CD14-positive monocyte (primary cell): ENCODE results near the gene NDFIP2. TPM values are rescaled to one million over a fixed set of nuclear protein-coding genes. Genes with fewer than 3 reads are reported as not detected.

Experiments used
- DNase-seq, 3 donors: peaks; one replicate each; pipeline ENCODE4 v3.0.0-alpha.2; 2011 to 2022
- H2AFZ ChIP-seq: 2 replicates; pipeline ENCODE4 v1.6.0; 2012; ENCODE audit warnings: mild to moderate bottlenecking, low read depth, low read length, inconsistent platforms; ENCODE audit not compliant: insufficient read depth, poor library complexity, severe bottlenecking
- H3K27ac ChIP-seq, 2 donors: 1 replicate in 1 of 2; 2 replicates in 1 of 2; pipeline ENCODE4 v1.5.1; 2012 to 2013; ENCODE audit warnings: low read length in 2 of 2, control low read depth in 1 of 2, inconsistent platforms in 1 of 2, low read depth in 1 of 2, mild to moderate bottlenecking in 1 of 2
- H3K27me3 ChIP-seq, 2 donors: one replicate each; pipeline versions ENCODE4 v1.6.0 to v1.6.1; 2011 to 2013; ENCODE audit warnings: low read length in 2 of 2; ENCODE audit not compliant: control insufficient read depth in 2 of 2, insufficient read depth in 2 of 2
- H3K36me3 ChIP-seq, 2 donors: replicated peaks in 1 of 2; 1 replicate in 1 of 2; 2 replicates in 1 of 2; pipeline versions ENCODE4 v1.5.1 to v1.6.1; 2012 to 2013; ENCODE audit warnings: low read length in 2 of 2, control low read depth in 1 of 2, inconsistent platforms in 1 of 2, mild to moderate bottlenecking in 1 of 2; ENCODE audit not compliant: insufficient read depth in 2 of 2, control insufficient read depth in 1 of 2
- H3K4me1 ChIP-seq, 2 donors: 1 replicate in 1 of 2; 2 replicates in 1 of 2; pipeline versions ENCODE4 v1.5.1 to v1.6.1; 2012 to 2013; ENCODE audit warnings: low read length in 2 of 2, control low read depth in 1 of 2, inconsistent platforms in 1 of 2, mild to moderate bottlenecking in 1 of 2, moderate library complexity in 1 of 2; ENCODE audit not compliant: insufficient read depth in 2 of 2, control insufficient read depth in 1 of 2
- H3K4me2 ChIP-seq: replicated peaks from 2 replicates; pipeline ENCODE3; 2012; ENCODE audit warnings: low read length, moderate library complexity, mild to moderate bottlenecking; ENCODE audit not compliant: poor library complexity, severe bottlenecking; ENCODE audit errors: extremely low read depth
- H3K4me3 ChIP-seq, 3 experiments: fragments of 200-600 bp in 1 of 3; sonication (generic) in 1 of 3; replicated peaks in 1 of 3; 1 replicate in 2 of 3; 2 replicates in 1 of 3; pipeline ENCODE4 v1.5.1; 2011 to 2013; ENCODE audit warnings: low read length in 3 of 3, mild to moderate bottlenecking in 3 of 3, control low read depth in 2 of 3, low read depth in 2 of 3, inconsistent platforms in 1 of 3, moderate library complexity in 1 of 3
- H3K79me2 ChIP-seq: 2 replicates; pipeline ENCODE4 v1.6.0; 2012; ENCODE audit warnings: mild to moderate bottlenecking, control low read depth, inconsistent platforms, low read length, moderate library complexity; ENCODE audit not compliant: insufficient read depth
- H3K9ac ChIP-seq: 2 replicates; pipeline ENCODE4 v1.6.0; 2017; ENCODE audit warnings: low read length, mild to moderate bottlenecking; ENCODE audit not compliant: insufficient read depth, poor library complexity, severe bottlenecking
- H3K9me3 ChIP-seq, 2 donors: replicated peaks in 1 of 2; 1 replicate in 1 of 2; 2 replicates in 1 of 2; pipeline versions ENCODE4 v1.5.1 to v1.6.1; 2012 to 2013; ENCODE audit warnings: low read length in 2 of 2, control low read depth in 1 of 2; ENCODE audit not compliant: control insufficient read depth in 1 of 2, insufficient read depth in 1 of 2
- H4K20me1 ChIP-seq: 2 replicates; pipeline ENCODE4 v1.6.0; 2012; ENCODE audit warnings: mild to moderate bottlenecking, low read length, control low read depth, moderate library complexity; ENCODE audit not compliant: insufficient read depth
- H3K27ac Mint-ChIP-seq, 7 donors: one replicate each; pipeline ENCODE4 v1.8.0; 2020; ENCODE audit warnings: mild to moderate bottlenecking in 7 of 7, mixed read lengths in 7 of 7, moderate library complexity in 6 of 7, inconsistent platforms in 2 of 7
- H3K27me3 Mint-ChIP-seq, 3 donors: one replicate each; pipeline ENCODE4 v1.8.0; 2021 to 2022; ENCODE audit warnings: low read depth in 3 of 3, mild to moderate bottlenecking in 3 of 3, mixed read lengths in 3 of 3, moderate library complexity in 3 of 3, inconsistent platforms in 1 of 3
- H3K36me3 Mint-ChIP-seq, 2 donors: one replicate each; pipeline ENCODE4 v1.8.0; 2020; ENCODE audit warnings: mixed read lengths in 2 of 2, inconsistent platforms in 1 of 2, mild to moderate bottlenecking in 1 of 2
- H3K4me1 Mint-ChIP-seq: one replicate; pipeline ENCODE4 v1.8.0; 2020; ENCODE audit warnings: mild to moderate bottlenecking, mixed read lengths
- H3K4me3 Mint-ChIP-seq, 2 donors: one replicate each; pipeline ENCODE4 v1.8.0; 2020; ENCODE audit warnings: mild to moderate bottlenecking in 2 of 2, mixed read lengths in 2 of 2, moderate library complexity in 1 of 2
- H3K9me3 Mint-ChIP-seq, 7 donors: one replicate each; pipeline ENCODE4 v1.8.0; 2020 to 2022; ENCODE audit warnings: mixed read lengths in 7 of 7, mild to moderate bottlenecking in 6 of 7, moderate library complexity in 6 of 7, inconsistent platforms in 2 of 7
- WGBS: methylation state at CpG from one replicate; pipeline ENCODE4 v1.1.5; 2013; ENCODE audit warnings: missing lambda C conversion rate; ENCODE audit not compliant: insufficient coverage; 5-methylcytosine and 5-hydroxymethylcytosine counted together
- intact Hi-C, 2 donors: fragments of 100-400 bp; cut with micrococcal nuclease; formaldehyde crosslinking; loops; one replicate each; pipeline versions ENCODE4 v1.15.0 to v1.15.1; 2023
- polyA plus RNA-seq, 3 donors: library from polyadenylated mRNA; depleted of rRNA in 1 of 3; unstranded in 2 of 3; stranded (reverse) in 1 of 3; fragments of 300-500 nt in 2 of 3; fragments of >200 nt in 1 of 3; fragmentation: Illumina TruSeq in 2 of 3; gene quantifications; 1 replicate in 2 of 3; 2 replicates in 1 of 3; pipeline ENCODE4 v1.2.3, GENCODE V29; 2012 to 2021
- TF ChIP-seq, protein P1 (sequence below): fragments of 200-600 bp; IDR thresholded peaks from one replicate; pipeline ENCODE4 v1.8.0; 2022; ENCODE audit warnings: antibody characterized with exemption, mild to moderate bottlenecking

Gene NDFIP2
- polyA plus RNA-seq, 3 donors, result not detected

DNA sequence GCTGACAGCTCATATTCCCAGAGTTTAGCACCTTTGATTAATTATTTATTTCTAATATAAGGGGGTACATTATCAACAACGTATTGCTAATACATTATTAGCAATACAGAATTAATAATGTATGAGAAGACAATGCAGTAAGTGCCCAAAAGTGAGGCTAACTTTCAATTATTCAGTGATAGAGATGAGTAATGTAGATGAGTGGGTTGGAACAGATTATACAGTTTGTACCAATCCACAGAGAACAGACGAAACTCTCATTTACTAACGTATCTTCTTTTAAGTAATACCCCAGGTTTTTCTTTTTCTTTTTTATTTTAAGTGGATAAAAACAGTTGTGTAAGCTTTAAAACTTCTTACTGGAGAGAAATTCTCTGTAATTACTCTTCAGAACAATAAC is 38.2 kb upstream of the NDFIP2 start:
- H3K27me3 ChIP-seq, result peaks cover 0 to 9% of the 10 kb centered on the region in 2 donors
- H3K79me2 ChIP-seq, result no peaks in the 10 kb centered on the region
- Mint-ChIP-seq H3K27ac (no peak overlapping the region), H3K4me1 (no peaks in the 10 kb centered on the region), H3K36me3 (no peaks in the 10 kb centered on the region), H3K9me3 (no peaks in the 10 kb centered on the region), H3K27me3 (peaks cover 3 to 6% (median 5%) of the 10 kb centered on the region in 3 donors), H3K4me3 (no peak overlapping the region)
- H3K4me1 ChIP-seq, result no peaks in the 10 kb centered on the region
- no peak overlapping the region for H3K27ac ChIP-seq
- H2AFZ ChIP-seq, result no peak overlapping the region
- H3K4me2 ChIP-seq, result no peak overlapping the region
- no CpG with 5 or more reads among the region's 3 CpGs for WGBS
- DNase-seq, result no peak
- no peaks in the 10 kb centered on the region for H4K20me1 ChIP-seq
- no peaks in the 10 kb centered on the region for H3K9me3 ChIP-seq
- H3K36me3 ChIP-seq, result no peaks in the 10 kb centered on the region
- H3K4me3 ChIP-seq, result no peak overlapping the region
- TF ChIP-seq, protein P1, sequence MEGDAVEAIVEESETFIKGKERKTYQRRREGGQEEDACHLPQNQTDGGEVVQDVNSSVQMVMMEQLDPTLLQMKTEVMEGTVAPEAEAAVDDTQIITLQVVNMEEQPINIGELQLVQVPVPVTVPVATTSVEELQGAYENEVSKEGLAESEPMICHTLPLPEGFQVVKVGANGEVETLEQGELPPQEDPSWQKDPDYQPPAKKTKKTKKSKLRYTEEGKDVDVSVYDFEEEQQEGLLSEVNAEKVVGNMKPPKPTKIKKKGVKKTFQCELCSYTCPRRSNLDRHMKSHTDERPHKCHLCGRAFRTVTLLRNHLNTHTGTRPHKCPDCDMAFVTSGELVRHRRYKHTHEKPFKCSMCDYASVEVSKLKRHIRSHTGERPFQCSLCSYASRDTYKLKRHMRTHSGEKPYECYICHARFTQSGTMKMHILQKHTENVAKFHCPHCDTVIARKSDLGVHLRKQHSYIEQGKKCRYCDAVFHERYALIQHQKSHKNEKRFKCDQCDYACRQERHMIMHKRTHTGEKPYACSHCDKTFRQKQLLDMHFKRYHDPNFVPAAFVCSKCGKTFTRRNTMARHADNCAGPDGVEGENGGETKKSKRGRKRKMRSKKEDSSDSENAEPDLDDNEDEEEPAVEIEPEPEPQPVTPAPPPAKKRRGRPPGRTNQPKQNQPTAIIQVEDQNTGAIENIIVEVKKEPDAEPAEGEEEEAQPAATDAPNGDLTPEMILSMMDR, result no peak
- intact Hi-C loops, result no loop called here
- no peak overlapping the region for H3K9ac ChIP-seq

DNA sequence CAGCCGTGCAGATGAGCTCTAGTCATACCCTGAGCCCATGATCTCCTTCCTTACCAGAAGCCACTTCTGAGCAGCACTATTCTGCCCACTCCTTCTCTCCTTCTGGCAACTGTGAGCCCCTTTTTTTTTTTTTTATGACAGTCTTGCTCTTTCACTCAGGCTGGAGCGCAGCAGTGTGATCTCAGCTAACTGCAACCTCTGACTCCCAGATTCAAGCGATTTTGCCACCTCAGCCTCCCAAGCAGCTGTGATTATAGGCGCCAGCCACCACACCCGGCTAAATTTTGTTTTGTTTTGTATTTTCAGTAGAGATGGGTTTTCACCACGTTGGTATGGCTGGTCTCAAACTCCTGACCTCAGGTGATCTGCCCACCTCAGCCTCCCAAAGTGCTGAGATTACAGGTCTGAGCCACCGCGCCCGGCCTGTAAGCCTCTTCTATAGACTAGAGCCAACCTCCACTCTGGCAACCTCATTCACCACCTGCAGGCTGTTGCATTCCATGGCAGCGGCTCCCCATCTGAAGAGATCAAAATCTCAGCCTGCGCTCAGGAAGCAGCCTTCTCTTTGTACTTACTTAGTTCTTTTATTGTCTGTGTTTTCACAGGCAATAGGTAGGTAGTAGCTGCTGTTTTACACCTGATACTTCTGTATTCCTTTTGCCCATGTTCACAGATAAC is 34.8 kb upstream of the NDFIP2 start:
- peaks cover 4% of the 10 kb centered on the region for H3K4me1 Mint-ChIP-seq
- H3K27ac Mint-ChIP-seq, result no peak overlapping the region
- Histone ChIP-seq H3K4me2 (no peak overlapping the region), H3K9ac (no peak overlapping the region), H3K36me3 (no peaks in the 10 kb centered on the region), H4K20me1 (no peaks in the 10 kb centered on the region), H3K79me2 (no peaks in the 10 kb centered on the region), H3K4me1 (no peaks in the 10 kb centered on the region), H3K9me3 (no peaks in the 10 kb centered on the region), H3K27ac (no peak overlapping the region), H2AFZ (no peak overlapping the region), H3K27me3 (peaks cover 2 to 14% of the 10 kb centered on the region in 2 donors), H3K4me3 (no peak overlapping the region)
- no peaks in the 10 kb centered on the region for H3K36me3 Mint-ChIP-seq
- DNase-seq, result no peak
- H3K9me3 Mint-ChIP-seq, result peaks cover 0 to 6% (median 5%) of the 10 kb centered on the region in 7 donors
- intact Hi-C loops, result no loop called here
- H3K4me3 Mint-ChIP-seq, result no peak overlapping the region
- TF ChIP-seq, protein P1, result no peak
- WGBS, result 100% methylated on average over 4 of the region's 11 CpGs
- peaks cover 3 to 11% (median 6%) of the 10 kb centered on the region in 3 donors for H3K27me3 Mint-ChIP-seq
